Tibial nerve (tissue), 4 donors: ENCODE measurements around the gene AHNAK2.

Experiments
- EP300 ChIP-seq, 2 donors: sonication (generic); formaldehyde crosslinking; IDR thresholded peaks; one replicate each; pipeline ENCODE4 v1.6.1; 2017; ENCODE audit warnings: antibody characterized with exemption in 2 of 2, mild to moderate bottlenecking in 1 of 2
- POLR2A ChIP-seq, 2 donors: fragments of 450-650 bp; IDR thresholded peaks; one replicate each; pipeline ENCODE4 v1.6.1; 2017; ENCODE audit warnings: antibody characterized with exemption in 2 of 2, mild to moderate bottlenecking in 2 of 2, moderate library complexity in 2 of 2
- TF ChIP-seq, protein P1 (sequence below), 5 experiments: fragments of 200-600 bp in 3 of 5; fragments of 450-650 bp in 2 of 5; sonication (generic) in 3 of 5; IDR thresholded peaks; one replicate each; pipeline ENCODE4 v1.5.1; 2016 to 2019; ENCODE audit warnings: antibody characterized with exemption in 5 of 5, mild to moderate bottlenecking in 3 of 5, moderate library complexity in 2 of 5

DNA sequence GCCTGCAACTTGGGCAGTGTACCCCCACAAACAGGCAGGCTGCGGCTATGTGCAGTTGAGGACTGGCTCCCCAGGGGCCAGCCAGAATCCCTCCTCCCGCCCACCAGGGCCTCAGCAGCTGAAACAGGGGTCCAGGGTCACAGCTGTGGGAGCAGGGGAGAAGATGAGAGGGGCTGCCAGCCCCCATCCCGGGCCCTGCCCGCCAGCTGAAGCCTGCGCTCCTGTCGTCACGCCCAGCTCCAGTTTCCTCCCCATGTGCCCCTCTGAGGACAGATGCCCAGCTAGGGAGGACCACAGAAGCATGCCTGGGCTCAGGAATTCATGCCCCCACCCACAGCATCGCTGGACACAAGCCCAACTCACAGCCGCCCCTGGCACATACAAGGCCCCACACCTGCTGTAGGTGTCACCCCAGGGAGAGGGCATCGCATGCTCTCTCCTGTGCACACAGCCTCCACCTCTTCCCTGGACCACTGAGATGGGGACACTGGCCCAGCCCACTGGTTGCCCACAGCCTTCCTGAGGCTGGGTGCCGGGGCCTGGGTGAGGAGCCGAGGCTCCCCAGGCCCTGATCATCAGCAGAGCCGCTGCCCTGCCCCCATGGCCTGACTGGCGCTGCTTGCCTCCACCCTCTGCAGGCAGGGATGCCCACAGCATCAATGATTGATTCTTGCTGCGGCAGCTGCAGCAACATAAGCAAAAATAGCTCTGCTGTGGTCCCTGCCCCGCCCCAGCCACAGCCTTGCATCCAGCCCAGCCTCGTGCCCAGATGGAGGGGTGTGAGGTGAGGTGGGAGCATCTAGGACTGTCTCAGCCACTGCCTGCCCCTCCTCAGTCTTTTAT, 3.7 kb upstream of the AHNAK2 start:
- TF ChIP-seq, protein P1, sequence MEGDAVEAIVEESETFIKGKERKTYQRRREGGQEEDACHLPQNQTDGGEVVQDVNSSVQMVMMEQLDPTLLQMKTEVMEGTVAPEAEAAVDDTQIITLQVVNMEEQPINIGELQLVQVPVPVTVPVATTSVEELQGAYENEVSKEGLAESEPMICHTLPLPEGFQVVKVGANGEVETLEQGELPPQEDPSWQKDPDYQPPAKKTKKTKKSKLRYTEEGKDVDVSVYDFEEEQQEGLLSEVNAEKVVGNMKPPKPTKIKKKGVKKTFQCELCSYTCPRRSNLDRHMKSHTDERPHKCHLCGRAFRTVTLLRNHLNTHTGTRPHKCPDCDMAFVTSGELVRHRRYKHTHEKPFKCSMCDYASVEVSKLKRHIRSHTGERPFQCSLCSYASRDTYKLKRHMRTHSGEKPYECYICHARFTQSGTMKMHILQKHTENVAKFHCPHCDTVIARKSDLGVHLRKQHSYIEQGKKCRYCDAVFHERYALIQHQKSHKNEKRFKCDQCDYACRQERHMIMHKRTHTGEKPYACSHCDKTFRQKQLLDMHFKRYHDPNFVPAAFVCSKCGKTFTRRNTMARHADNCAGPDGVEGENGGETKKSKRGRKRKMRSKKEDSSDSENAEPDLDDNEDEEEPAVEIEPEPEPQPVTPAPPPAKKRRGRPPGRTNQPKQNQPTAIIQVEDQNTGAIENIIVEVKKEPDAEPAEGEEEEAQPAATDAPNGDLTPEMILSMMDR (IDR thresholded peaks at IDR 0.05): no peak
- TF ChIP-seq POLR2A (IDR thresholded peaks at IDR 0.05) (no peak), EP300 (IDR thresholded peaks at IDR 0.05) (no peak)
